Measurements from ENCODE around the gene PDE7B.

The PDE7B gene

GRCh38 chr6:135941275-135942025 lies 89.9 kb downstream of the PDE7B start:
- no peaks in the 10 kb centered on the region for H3K9me2 ChIP-seq (ENCODE audit: low read depth, low read length)
- H3K4me3 ChIP-seq (ENCODE audit: low read depth, low read length, poor library complexity, severe bottlenecking) = no peak overlapping the region
- H3K36me3 ChIP-seq (ENCODE audit: insufficient read depth, low read length) = no peaks in the 10 kb centered on the region
- no peaks in the 10 kb centered on the region for H3K4me1 ChIP-seq (ENCODE audit: insufficient read depth, low read length, severe bottlenecking)
- no peak overlapping the region for H2AFZ ChIP-seq (ENCODE audit: low read length)
- H3K27ac ChIP-seq (ENCODE audit: low read depth, low read length, poor library complexity, severe bottlenecking) = no peak overlapping the region
- no peaks in the 10 kb centered on the region for H3F3A ChIP-seq (ENCODE audit: insufficient read depth, low read length)
- H3K4me2 ChIP-seq (ENCODE audit: low read length) = no peak overlapping the region
- no peak overlapping the region for H3K9ac ChIP-seq (ENCODE audit: low read length)
- no peaks in the 10 kb centered on the region for H3K79me2 ChIP-seq (ENCODE audit: insufficient read depth, low read length)
- H3K9me3 ChIP-seq (ENCODE audit: low read length) = no peaks in the 10 kb centered on the region
- TF ChIP-seq EZH2 (IDR thresholded peaks at IDR 0.05; ENCODE audit: borderline replicate concordance, low read length) = no peak
- no peaks in the 10 kb centered on the region for H3K27me3 ChIP-seq (ENCODE audit: insufficient read depth, low read length)
- no peaks in the 10 kb centered on the region for H4K20me1 ChIP-seq (ENCODE audit: insufficient read depth, low read length)

GRCh38 chr6:135944120-135944519 lies 92.6 kb downstream of the PDE7B start:
- TF ChIP-seq EZH2 (IDR thresholded peaks at IDR 0.05; ENCODE audit: borderline replicate concordance, low read length) = no peak
- no peak for TF ChIP-seq CTCF (IDR thresholded peaks at IDR 0.05; ENCODE audit: low read length)
- Histone ChIP-seq H3K36me3 (ENCODE audit: insufficient read depth, low read length) (no peaks in the 10 kb centered on the region), H2AFZ (ENCODE audit: low read length) (no peak overlapping the region), H3K9ac (ENCODE audit: low read length) (no peak overlapping the region), H3K9me2 (ENCODE audit: low read depth, low read length) (no peaks in the 10 kb centered on the region), H4K20me1 (ENCODE audit: insufficient read depth, low read length) (no peaks in the 10 kb centered on the region), H3K4me3 (ENCODE audit: low read depth, low read length, poor library complexity, severe bottlenecking) (no peak overlapping the region), H3K9me3 (ENCODE audit: low read length) (no peaks in the 10 kb centered on the region), H3K4me2 (ENCODE audit: low read length) (no peak overlapping the region), H3K27ac (ENCODE audit: low read depth, low read length, poor library complexity, severe bottlenecking) (no peak overlapping the region), H3F3A (ENCODE audit: insufficient read depth, low read length) (no peaks in the 10 kb centered on the region), H3K4me1 (ENCODE audit: insufficient read depth, low read length, severe bottlenecking) (no peaks in the 10 kb centered on the region), H3K79me2 (ENCODE audit: insufficient read depth, low read length) (no peaks in the 10 kb centered on the region), H3K27me3 (ENCODE audit: insufficient read depth, low read length) (no peaks in the 10 kb centered on the region)

- no peak for TF ChIP-seq CTCF (IDR thresholded peaks at IDR 0.05; ENCODE audit: low read length)
- TF ChIP-seq EZH2 (IDR thresholded peaks at IDR 0.05; ENCODE audit: borderline replicate concordance, low read length) = no peak
- no peaks in the 10 kb centered on the region for H3K4me1 ChIP-seq (ENCODE audit: insufficient read depth, low read length, severe bottlenecking)
- H4K20me1 ChIP-seq (ENCODE audit: insufficient read depth, low read length) = no peaks in the 10 kb centered on the region
- H3K9me3 ChIP-seq (ENCODE audit: low read length) = no peaks in the 10 kb centered on the region
- no peak overlapping the region for H3K27ac ChIP-seq (ENCODE audit: low read depth, low read length, poor library complexity, severe bottlenecking)
- H3K4me2 ChIP-seq (ENCODE audit: low read length) = no peak overlapping the region
- H3K79me2 ChIP-seq (ENCODE audit: insufficient read depth, low read length) = no peaks in the 10 kb centered on the region
- H3K9ac ChIP-seq (ENCODE audit: low read length) = no peak overlapping the region
- no peaks in the 10 kb centered on the region for H3K9me2 ChIP-seq (ENCODE audit: low read depth, low read length)
- H3K27me3 ChIP-seq (ENCODE audit: insufficient read depth, low read length) = no peaks in the 10 kb centered on the region
- H3K4me3 ChIP-seq (ENCODE audit: low read depth, low read length, poor library complexity, severe bottlenecking) = no peak overlapping the region
- no peaks in the 10 kb centered on the region for H3K36me3 ChIP-seq (ENCODE audit: insufficient read depth, low read length)
- no peak overlapping the region for H2AFZ ChIP-seq (ENCODE audit: low read length)
- H3F3A ChIP-seq (ENCODE audit: insufficient read depth, low read length) = no peaks in the 10 kb centered on the region
These were observed 95.2 kb downstream of the PDE7B start for GRCh38 chr6:135946674-135947073.

- no peaks in the 10 kb centered on the region for H3K27me3 ChIP-seq (ENCODE audit: insufficient read depth, low read length)
- no peaks in the 10 kb centered on the region for H3F3A ChIP-seq (ENCODE audit: insufficient read depth, low read length)
- H2AFZ ChIP-seq (ENCODE audit: low read length) = no peak overlapping the region
- H4K20me1 ChIP-seq (ENCODE audit: insufficient read depth, low read length) = no peaks in the 10 kb centered on the region
- H3K79me2 ChIP-seq (ENCODE audit: insufficient read depth, low read length) = no peaks in the 10 kb centered on the region
- no peak overlapping the region for H3K27ac ChIP-seq (ENCODE audit: low read depth, low read length, poor library complexity, severe bottlenecking)
- no peaks in the 10 kb centered on the region for H3K9me2 ChIP-seq (ENCODE audit: low read depth, low read length)
- TF ChIP-seq EZH2 (IDR thresholded peaks at IDR 0.05; ENCODE audit: borderline replicate concordance, low read length) (no peak), CTCF (IDR thresholded peaks at IDR 0.05; ENCODE audit: low read length) (no peak)
- no peak overlapping the region for H3K4me3 ChIP-seq (ENCODE audit: low read depth, low read length, poor library complexity, severe bottlenecking)
- H3K4me2 ChIP-seq (ENCODE audit: low read length) = no peak overlapping the region
- no peaks in the 10 kb centered on the region for H3K4me1 ChIP-seq (ENCODE audit: insufficient read depth, low read length, severe bottlenecking)
- H3K9me3 ChIP-seq (ENCODE audit: low read length) = no peaks in the 10 kb centered on the region
- no peaks in the 10 kb centered on the region for H3K36me3 ChIP-seq (ENCODE audit: insufficient read depth, low read length)
- no peak overlapping the region for H3K9ac ChIP-seq (ENCODE audit: low read length)
These were observed 99.2 kb downstream of the PDE7B start for GRCh38 chr6:135950669-135951068.

Data from OCI-LY1 (cell line).